GM21381 (cell line): ENCODE results near the gene FAM83D.

Experiments
- ATAC-seq: cut with Tn5 transposase; IDR thresholded peaks from one replicate; pipeline ENCODE4 v1.9.1; 2021; ENCODE audit warnings: mild to moderate bottlenecking, moderate library complexity; ENCODE audit not compliant: unreplicated experiment

The FAM83D gene

GRCh38 chr20:38997622-38998021 is 71.4 kb downstream of the FAM83D start:
- peak; percentile 88 for ATAC-seq

DNA sequence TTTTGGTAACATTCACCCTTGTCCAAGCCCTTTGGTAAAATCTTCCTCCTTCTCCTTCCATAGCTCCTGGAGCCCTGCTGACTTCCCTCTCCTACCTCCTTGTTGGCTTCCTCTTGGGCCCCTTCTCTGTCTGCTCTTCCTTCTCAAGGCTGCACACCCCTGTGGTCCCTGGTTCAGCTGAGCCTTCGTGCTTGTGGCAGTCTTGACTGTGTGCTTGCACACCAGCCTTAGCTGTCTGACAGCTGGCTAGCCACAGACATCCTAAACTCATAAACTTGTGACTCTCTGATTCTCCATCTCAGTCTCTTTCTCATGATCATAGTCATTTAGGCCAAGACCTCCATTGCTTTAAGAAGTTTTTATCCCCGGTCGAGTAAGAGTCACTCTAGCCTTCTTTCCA is 73.0 kb downstream of the FAM83D start:
- no peak for ATAC-seq

GRCh38 chr20:38999965-39000910 is 74.0 kb downstream of the FAM83D start:
- no peak for ATAC-seq
